ENCODE results near the gene EPHA2. TPM values are rescaled to one million over a fixed set of nuclear protein-coding genes. Genes with fewer than 3 reads are reported as not detected.

The EPHA2 gene
- total RNA-seq, 1 donor from 2014 or later: 146 TPM

Other genes with a start within 250 kb of the EPHA2 start
- gene ZBTB17, start 180.0 kb downstream of the EPHA2 start, total RNA-seq: 26.5 TPM
- not detected for gene SRARP, start 151.8 kb downstream of the EPHA2 start, total RNA-seq
- 1.6 TPM for gene HSPB7, start 138.0 kb downstream of the EPHA2 start, total RNA-seq
- 0.08 TPM for gene CLCNKA, start 134.0 kb downstream of the EPHA2 start, total RNA-seq
- gene CLCNKB, start 112.3 kb downstream of the EPHA2 start, total RNA-seq: not detected
- 0.80 TPM for gene FAM131C, start 82.4 kb downstream of the EPHA2 start, total RNA-seq
- 21.9 TPM for gene ARHGEF19, start 56.6 kb upstream of the EPHA2 start, total RNA-seq
- 11.4 TPM for gene CPLANE2, start 81.1 kb upstream of the EPHA2 start, total RNA-seq
- gene FBXO42, start 196.4 kb upstream of the EPHA2 start, total RNA-seq: 11.9 TPM
- 89.9 TPM for gene SZRD1, start 211.2 kb upstream of the EPHA2 start, total RNA-seq